ENCODE results near the gene FXR2. TPM values are rescaled to one million over a fixed set of nuclear protein-coding genes. Genes with fewer than 3 reads are reported as not detected.

FXR2 gene
- total RNA-seq, 1 experiment from 2014 or later = 35.1 TPM

GRCh38 chr17:7559320-7560171 lies 55.2 kb downstream of the FXR2 start:
- DNase-seq (ENCODE audit: low spot score) (no peak), ATAC-seq (no peak)
- Mint-ChIP-seq H3K4me3 (peak overlapping the region; percentile 94), H3K27ac (peak overlapping the region; percentile 97), H3K27me3 (ENCODE audit: low read depth) (no peaks in the 10 kb centered on the region; the same call in 1 of the 2 replicates), H3K36me3 (peaks cover 9% of the 10 kb centered on the region), H3K9me3 (no peaks in the 10 kb centered on the region), H3K4me1 (peaks cover 60% of the 10 kb centered on the region)
- TF ChIP-seq TCF7 (CRISPR knock-in tag; IDR thresholded peaks at IDR 0.05; ENCODE audit: low read depth) = 0 out of 2 replicates have a peak, but pooled peaks have one; percentile 33
- TF ChIP-seq SP1 (CRISPR knock-in tag; conservative IDR thresholded peaks at IDR 0.05) = no peak
- ChIA-PET CTCF (interaction anchor here (0.5 to 3.6 kb wide), 71 partner anchors 7 to 897 kb away, joined by 3 to 81 read pairs (median 6); partner anchors contain the start of genes ACADVL, ACAP1, CD68 and CHRNB1), POLR2A (interaction anchor here (1.0 to 1.9 kb wide), 12 partner anchors 10 to 279 kb away, joined by 3 to 8 read pairs (median 4); partner anchors contain the start of genes ACAP1, MPDU1, SOX15 and TNFSF12)

DNA sequence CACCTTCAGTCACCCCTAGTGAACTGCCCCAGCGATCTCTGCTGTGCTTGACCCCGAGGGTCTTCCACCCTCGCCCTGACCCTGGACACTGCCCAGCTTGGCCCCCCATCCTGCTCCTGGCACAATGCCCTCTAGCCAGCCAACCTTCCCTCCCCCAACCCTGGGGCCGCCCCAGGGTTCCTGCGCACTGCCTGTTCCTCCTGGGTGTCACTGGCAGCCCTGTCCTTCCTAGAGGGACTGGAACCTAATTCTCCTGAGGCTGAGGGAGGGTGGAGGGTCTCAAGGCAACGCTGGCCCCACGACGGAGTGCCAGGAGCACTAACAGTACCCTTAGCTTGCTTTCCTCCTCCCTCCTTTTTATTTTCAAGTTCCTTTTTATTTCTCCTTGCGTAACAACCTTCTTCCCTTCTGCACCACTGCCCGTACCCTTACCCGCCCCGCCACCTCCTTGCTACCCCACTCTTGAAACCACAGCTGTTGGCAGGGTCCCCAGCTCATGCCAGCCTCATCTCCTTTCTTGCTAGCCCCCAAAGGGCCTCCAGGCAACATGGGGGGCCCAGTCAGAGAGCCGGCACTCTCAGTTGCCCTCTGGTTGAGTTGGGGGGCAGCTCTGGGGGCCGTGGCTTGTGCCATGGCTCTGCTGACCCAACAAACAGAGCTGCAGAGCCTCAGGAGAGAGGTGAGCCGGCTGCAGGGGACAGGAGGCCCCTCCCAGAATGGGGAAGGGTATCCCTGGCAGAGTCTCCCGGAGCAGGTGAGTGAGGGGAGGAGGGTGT lies 56.0 kb downstream of the FXR2 start, which contains the start of gene TNFSF13:
Gene TNFSF13 (plus strand): TSS at position 207 of the 776 bp plus-strand sequence. CDS start 290 bp downstream, at position 497.
- ChIA-PET POLR2A (interaction anchor here (1.2 kb wide), 1 partner anchor 13 kb away, joined by 4 read pairs; no protein-coding TSS in a partner anchor), CTCF (interaction anchor here (0.5 to 3.6 kb wide), 10 partner anchors 9 to 203 kb away, joined by 3 to 79 read pairs (median 6); partner anchors contain the start of genes FGF11, PLSCR3, SOX15 and TMEM102)
- Mint-ChIP-seq H3K27me3 (ENCODE audit: low read depth) (no peaks in the 10 kb centered on the region; the same call in 1 of the 2 replicates), H3K4me3 (peak within 1 kb of the TSS; percentile 57), H3K9me3 (no peaks in the 10 kb centered on the region), H3K36me3 (peaks cover 4% of the 10 kb centered on the region; the same call in 1 of the 2 replicates), H3K27ac (peak within 1 kb of the TSS; percentile 92), H3K4me1 (peaks cover 60% of the 10 kb centered on the region)
- DNase-seq (ENCODE audit: low spot score) (no peak), ATAC-seq (no peak)
- TF ChIP-seq, protein P1, sequence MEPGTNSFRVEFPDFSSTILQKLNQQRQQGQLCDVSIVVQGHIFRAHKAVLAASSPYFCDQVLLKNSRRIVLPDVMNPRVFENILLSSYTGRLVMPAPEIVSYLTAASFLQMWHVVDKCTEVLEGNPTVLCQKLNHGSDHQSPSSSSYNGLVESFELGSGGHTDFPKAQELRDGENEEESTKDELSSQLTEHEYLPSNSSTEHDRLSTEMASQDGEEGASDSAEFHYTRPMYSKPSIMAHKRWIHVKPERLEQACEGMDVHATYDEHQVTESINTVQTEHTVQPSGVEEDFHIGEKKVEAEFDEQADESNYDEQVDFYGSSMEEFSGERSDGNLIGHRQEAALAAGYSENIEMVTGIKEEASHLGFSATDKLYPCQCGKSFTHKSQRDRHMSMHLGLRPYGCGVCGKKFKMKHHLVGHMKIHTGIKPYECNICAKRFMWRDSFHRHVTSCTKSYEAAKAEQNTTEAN (CRISPR knock-in tag; IDR thresholded peaks at IDR 0.05) = no peak
- no peak for TF ChIP-seq OVOL2 (CRISPR knock-in tag; IDR thresholded peaks at IDR 0.05; ENCODE audit: borderline replicate concordance)
- no peak for TF ChIP-seq GRHL2 (CRISPR knock-in tag; IDR thresholded peaks at IDR 0.05; ENCODE audit: insufficient replicate concordance, severe bottlenecking)
- TF ChIP-seq, protein P2, sequence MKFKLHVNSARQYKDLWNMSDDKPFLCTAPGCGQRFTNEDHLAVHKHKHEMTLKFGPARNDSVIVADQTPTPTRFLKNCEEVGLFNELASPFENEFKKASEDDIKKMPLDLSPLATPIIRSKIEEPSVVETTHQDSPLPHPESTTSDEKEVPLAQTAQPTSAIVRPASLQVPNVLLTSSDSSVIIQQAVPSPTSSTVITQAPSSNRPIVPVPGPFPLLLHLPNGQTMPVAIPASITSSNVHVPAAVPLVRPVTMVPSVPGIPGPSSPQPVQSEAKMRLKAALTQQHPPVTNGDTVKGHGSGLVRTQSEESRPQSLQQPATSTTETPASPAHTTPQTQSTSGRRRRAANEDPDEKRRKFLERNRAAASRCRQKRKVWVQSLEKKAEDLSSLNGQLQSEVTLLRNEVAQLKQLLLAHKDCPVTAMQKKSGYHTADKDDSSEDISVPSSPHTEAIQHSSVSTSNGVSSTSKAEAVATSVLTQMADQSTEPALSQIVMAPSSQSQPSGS (CRISPR knock-in tag; IDR thresholded peaks at IDR 0.05; ENCODE audit: borderline replicate concordance, low read depth) = no peak
- no peak for TF ChIP-seq EMX1 (CRISPR knock-in tag; IDR thresholded peaks at IDR 0.05)
- TF ChIP-seq RORB (CRISPR knock-in tag; IDR thresholded peaks at IDR 0.05) = no peak
- TF ChIP-seq KAT7 (CRISPR knock-in tag; IDR thresholded peaks at IDR 0.05; ENCODE audit: borderline replicate concordance) = no peak
- TF ChIP-seq IRF1 (CRISPR knock-in tag; IDR thresholded peaks at IDR 0.05) = no peak
- no peak for TF ChIP-seq CBFB (CRISPR knock-in tag; IDR thresholded peaks at IDR 0.05; ENCODE audit: low read depth)
- TF ChIP-seq USF2 (CRISPR knock-in tag; IDR thresholded peaks at IDR 0.05) = no peak
- no peak for TF ChIP-seq GABPB1 (CRISPR knock-in tag; IDR thresholded peaks at IDR 0.05)
- TF ChIP-seq ZMAT4 (CRISPR knock-in tag; IDR thresholded peaks at IDR 0.05) = no peak
